Astrocyte of the spinal cord (primary cell): ENCODE data around the gene TSPAN15.

ENCODE experiments used
- DNase-seq: peaks from one replicate; pipeline ENCODE4 v3.0.0; 2011; ENCODE audit warnings: low read depth, low spot score
- H3K4me3 ChIP-seq: 2 replicates; pipeline ENCODE4 v1.5.1; 2011; ENCODE audit warnings: low read depth, mild to moderate bottlenecking, low read length, moderate library complexity
- in situ Hi-C: cut with HindIII; loops from 2 replicates; pipeline ENCODE4 v1.10.0; 2017; ENCODE audit warnings: low sequenced_read_pairs
- TF ChIP-seq, protein P1 (sequence below): IDR thresholded peaks from 2 replicates; pipeline ENCODE4 v1.5.1; 2012; ENCODE audit warnings: low read depth, mild to moderate bottlenecking, low read length, inconsistent platforms

Gene TSPAN15

GRCh38 chr10:69505636-69506318 lies 54.5 kb downstream of the TSPAN15 start:
- no peak for DNase-seq
- no peak overlapping the region for H3K4me3 ChIP-seq
- TF ChIP-seq, protein P1, sequence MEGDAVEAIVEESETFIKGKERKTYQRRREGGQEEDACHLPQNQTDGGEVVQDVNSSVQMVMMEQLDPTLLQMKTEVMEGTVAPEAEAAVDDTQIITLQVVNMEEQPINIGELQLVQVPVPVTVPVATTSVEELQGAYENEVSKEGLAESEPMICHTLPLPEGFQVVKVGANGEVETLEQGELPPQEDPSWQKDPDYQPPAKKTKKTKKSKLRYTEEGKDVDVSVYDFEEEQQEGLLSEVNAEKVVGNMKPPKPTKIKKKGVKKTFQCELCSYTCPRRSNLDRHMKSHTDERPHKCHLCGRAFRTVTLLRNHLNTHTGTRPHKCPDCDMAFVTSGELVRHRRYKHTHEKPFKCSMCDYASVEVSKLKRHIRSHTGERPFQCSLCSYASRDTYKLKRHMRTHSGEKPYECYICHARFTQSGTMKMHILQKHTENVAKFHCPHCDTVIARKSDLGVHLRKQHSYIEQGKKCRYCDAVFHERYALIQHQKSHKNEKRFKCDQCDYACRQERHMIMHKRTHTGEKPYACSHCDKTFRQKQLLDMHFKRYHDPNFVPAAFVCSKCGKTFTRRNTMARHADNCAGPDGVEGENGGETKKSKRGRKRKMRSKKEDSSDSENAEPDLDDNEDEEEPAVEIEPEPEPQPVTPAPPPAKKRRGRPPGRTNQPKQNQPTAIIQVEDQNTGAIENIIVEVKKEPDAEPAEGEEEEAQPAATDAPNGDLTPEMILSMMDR = no peak
- in situ Hi-C loops = no loop called here

- TF ChIP-seq, protein P1 = no peak
- in situ Hi-C loops = no loop called here
- H3K4me3 ChIP-seq = no peak overlapping the region
- no peak for DNase-seq
Measured at GRCh38 chr10:69506487-69506833, 55.2 kb downstream of the TSPAN15 start.

DNA sequence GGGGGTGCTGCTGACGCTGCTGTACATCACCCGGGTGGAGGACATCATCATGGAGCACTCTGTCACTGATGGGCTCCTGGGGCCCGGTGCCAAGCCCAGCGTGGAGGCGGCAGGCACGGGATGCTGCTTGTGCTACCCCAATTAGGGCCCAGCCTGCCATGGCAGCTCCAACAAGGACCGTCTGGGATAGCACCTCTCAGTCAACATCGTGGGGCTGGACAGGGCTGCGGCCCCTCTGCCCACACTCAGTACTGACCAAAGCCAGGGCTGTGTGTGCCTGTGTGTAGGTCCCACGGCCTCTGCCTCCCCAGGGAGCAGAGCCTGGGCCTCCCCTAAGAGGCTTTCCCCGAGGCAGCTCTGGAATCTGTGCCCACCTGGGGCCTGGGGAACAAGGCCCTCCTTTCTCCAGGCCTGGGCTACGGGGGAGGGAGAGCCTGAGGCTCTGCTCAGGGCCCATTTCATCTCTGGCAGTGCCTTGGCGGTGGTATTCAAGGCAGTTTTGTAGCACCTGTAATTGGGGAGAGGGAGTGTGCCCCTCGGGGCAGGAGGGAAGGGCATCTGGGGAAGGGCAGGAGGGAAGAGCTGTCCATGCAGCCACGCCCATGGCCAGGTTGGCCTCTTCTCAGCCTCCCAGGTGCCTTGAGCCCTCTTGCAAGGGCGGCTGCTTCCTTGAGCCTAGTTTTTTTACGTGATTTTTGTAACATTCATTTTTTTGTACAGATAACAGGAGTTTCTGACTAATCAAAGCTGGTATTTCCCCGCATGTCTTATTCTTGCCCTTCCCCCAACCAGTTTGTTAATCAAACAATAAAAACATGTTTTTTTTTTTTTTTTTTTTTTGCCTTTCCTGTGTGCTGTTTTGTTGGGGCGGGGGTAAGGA lies 55.8 kb downstream of the TSPAN15 start:
- no peak for DNase-seq
- TF ChIP-seq, protein P1 = no peak
- in situ Hi-C loops = no loop called here
- H3K4me3 ChIP-seq = no peak overlapping the region

DNA sequence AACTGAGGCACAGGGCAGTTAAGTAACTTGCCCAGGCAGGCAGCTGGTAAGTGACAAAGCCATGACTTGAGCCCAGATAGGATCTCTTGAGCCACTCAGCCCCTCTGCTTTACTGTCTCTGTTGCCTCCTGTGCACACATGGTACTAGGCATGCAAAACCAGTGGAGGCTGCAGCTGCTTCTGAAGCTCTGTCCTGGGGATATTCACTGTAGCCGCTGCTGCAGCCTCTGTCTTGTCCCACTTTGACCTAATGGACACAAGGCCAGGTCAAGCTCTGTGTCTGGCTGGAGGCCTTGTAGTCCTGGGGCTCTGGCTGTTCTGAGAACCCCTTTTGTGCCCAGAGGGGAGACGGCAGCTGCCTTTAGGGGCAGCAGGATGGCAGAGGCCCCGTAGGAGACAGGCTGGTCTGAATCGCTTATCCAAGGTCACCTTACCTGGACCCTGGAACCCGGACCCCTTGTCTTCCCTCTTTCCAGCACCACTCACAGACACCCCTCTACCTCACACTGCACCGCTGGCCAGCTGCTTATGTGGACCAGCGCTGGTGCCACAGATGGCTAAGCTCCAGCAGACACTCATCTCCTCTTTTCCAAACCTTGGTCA lies 57.6 kb downstream of the TSPAN15 start:
- in situ Hi-C loops = no loop called here
- TF ChIP-seq, protein P1 = no peak
- H3K4me3 ChIP-seq = no peak overlapping the region
- DNase-seq = no peak

GRCh38 chr10:69512901-69513300 lies 61.6 kb downstream of the TSPAN15 start:
- TF ChIP-seq, protein P1 = no peak
- no peak for DNase-seq
- in situ Hi-C loops = no loop called here
- no peak overlapping the region for H3K4me3 ChIP-seq

DNA sequence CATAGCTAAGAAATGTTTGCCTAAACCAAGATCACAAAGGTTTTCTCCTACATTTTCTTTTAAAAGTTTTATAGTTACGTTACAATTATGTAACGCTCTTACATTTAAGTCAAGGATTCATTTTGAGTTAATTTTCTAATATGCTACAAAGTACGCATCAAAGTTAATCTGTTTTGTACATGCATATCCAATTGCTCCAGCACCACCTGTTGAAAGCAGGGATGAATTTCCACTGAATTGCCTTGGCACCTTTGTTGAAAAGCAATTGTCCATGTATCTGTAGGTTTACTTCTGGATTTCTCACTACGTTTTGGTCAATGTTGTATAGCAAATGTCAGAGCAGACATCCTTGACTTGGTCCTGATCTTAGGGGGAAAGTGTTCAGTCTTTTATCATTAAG lies 62.4 kb downstream of the TSPAN15 start:
- TF ChIP-seq, protein P1 = no peak
- in situ Hi-C loops = no loop called here
- no peak for DNase-seq
- H3K4me3 ChIP-seq = no peak overlapping the region
